Mesendoderm (in vitro differentiated cells): ENCODE results near the gene CCBE1.

Experiments used
- DNase-seq: peaks from one replicate; pipeline ENCODE4 v3.0.0; 2013
- H2AK5ac ChIP-seq: 2 replicates; pipeline ENCODE4 v1.6.1; 2013; ENCODE audit warnings: low read length, inconsistent platforms
- H2BK120ac ChIP-seq: 2 replicates; pipeline ENCODE4 v1.6.1; 2013; ENCODE audit warnings: low read depth, mild to moderate bottlenecking, low read length, moderate library complexity, mixed read lengths
- H2BK15ac ChIP-seq: replicated peaks from 2 replicates; pipeline ENCODE4 v1.6.1; 2013; ENCODE audit warnings: low read depth, mild to moderate bottlenecking, moderate library complexity
- H2BK5ac ChIP-seq: 2 replicates; pipeline ENCODE4 v1.6.1; 2013; ENCODE audit warnings: low read length, inconsistent platforms
- H3K18ac ChIP-seq: 2 replicates; pipeline ENCODE4 v1.6.1; 2013; ENCODE audit warnings: mild to moderate bottlenecking, low read length, mixed read lengths
- H3K23ac ChIP-seq: one replicate; pipeline ENCODE4 v1.6.1; 2013; ENCODE audit warnings: low read length
- H3K27ac ChIP-seq: 2 replicates; pipeline ENCODE4 v1.5.1; 2013; ENCODE audit warnings: low read depth, mild to moderate bottlenecking, inconsistent platforms, low read length, moderate library complexity
- H3K27me3 ChIP-seq: 2 replicates; pipeline ENCODE4 v1.6.1; 2013; ENCODE audit warnings: low read length, control low read depth, mild to moderate bottlenecking, inconsistent platforms; ENCODE audit not compliant: insufficient read depth, poor library complexity
- H3K36me3 ChIP-seq: 2 replicates; pipeline ENCODE4 v1.6.1; 2013; ENCODE audit warnings: low read length, inconsistent platforms; ENCODE audit not compliant: control insufficient read depth, insufficient read depth
- H3K4ac ChIP-seq: one replicate; pipeline ENCODE4 v1.6.1; 2013; ENCODE audit warnings: low read depth, mild to moderate bottlenecking, low read length, moderate library complexity
- H3K4me1 ChIP-seq: 2 replicates; pipeline ENCODE4 v1.6.1; 2013; ENCODE audit warnings: low read depth, low read length, inconsistent platforms; ENCODE audit not compliant: control insufficient read depth
- H3K4me2 ChIP-seq: 2 replicates; pipeline ENCODE4 v1.6.1; 2013; ENCODE audit warnings: low read length
- H3K4me3 ChIP-seq: 2 replicates; pipeline ENCODE4 v1.5.1; 2013; ENCODE audit warnings: mild to moderate bottlenecking, low read length
- H3K56ac ChIP-seq: one replicate; pipeline ENCODE4 v1.6.1; 2013; ENCODE audit warnings: low read length
- H3K79me1 ChIP-seq: 2 replicates; pipeline ENCODE4 v1.6.1; 2013; ENCODE audit warnings: low read length, inconsistent platforms
- H3K79me2 ChIP-seq: 2 replicates; pipeline ENCODE4 v1.6.1; 2013; ENCODE audit warnings: mild to moderate bottlenecking, low read length; ENCODE audit not compliant: control insufficient read depth, insufficient read depth
- H3K9ac ChIP-seq: 2 replicates; pipeline ENCODE4 v1.6.1; 2013; ENCODE audit warnings: low read length, inconsistent platforms
- H4K5ac ChIP-seq: one replicate; pipeline ENCODE4 v1.6.1; 2013; ENCODE audit warnings: low read length
- H4K8ac ChIP-seq: one replicate; pipeline ENCODE4 v1.6.1; 2013; ENCODE audit warnings: low read depth, mild to moderate bottlenecking, control low read depth, low read length, moderate library complexity
- WGBS: extraction: QIAGEN DNeasy Blood & Tissue Kit; methylation state at CpG from one replicate; pipeline ENCODE4 v1.1.7; 2013; ENCODE audit warnings: low lambda C conversion rate, missing lambda C conversion rate; ENCODE audit not compliant: insufficient coverage; ENCODE audit errors: extremely low coverage; 5-methylcytosine and 5-hydroxymethylcytosine counted together

The CCBE1 gene

GRCh38 chr18:59597049-59597448 is 100.2 kb downstream of the CCBE1 start:
- no peak overlapping the region for H3K4me2 ChIP-seq
- no CpG with 5 or more reads among the region's 3 CpGs for WGBS

GRCh38 chr18:59593291-59593717 is 103.9 kb downstream of the CCBE1 start:
- no peak overlapping the region for H3K56ac ChIP-seq
- no peaks in the 10 kb centered on the region for H3K79me1 ChIP-seq
- H3K4ac ChIP-seq: no peak overlapping the region
- no peaks in the 10 kb centered on the region for H3K27me3 ChIP-seq
- H4K8ac ChIP-seq: no peak overlapping the region
- H3K36me3 ChIP-seq: no peaks in the 10 kb centered on the region
- no peaks in the 10 kb centered on the region for H3K4me1 ChIP-seq
- H3K4me3 ChIP-seq: no peak overlapping the region
- H2BK5ac ChIP-seq: no peak overlapping the region
- H2BK120ac ChIP-seq: no peak overlapping the region
- H3K79me2 ChIP-seq: no peaks in the 10 kb centered on the region
- no peak overlapping the region for H3K23ac ChIP-seq
- no peak overlapping the region for H3K4me2 ChIP-seq
- no peak overlapping the region for H3K18ac ChIP-seq
- H4K5ac ChIP-seq: no peak overlapping the region
- no peak overlapping the region for H3K9ac ChIP-seq
- no peak overlapping the region for H2AK5ac ChIP-seq
- H3K27ac ChIP-seq: no peak overlapping the region
- H2BK15ac ChIP-seq: no peak overlapping the region
- DNase-seq: no peak

More at GRCh38 chr18:59597049-59597448, 100.2 kb downstream of the CCBE1 start:
- Histone ChIP-seq H3K27me3 (no peaks in the 10 kb centered on the region), H3K79me2 (no peaks in the 10 kb centered on the region), H2BK15ac (no peak overlapping the region), H3K4me3 (no peak overlapping the region), H2BK5ac (no peak overlapping the region), H3K4me1 (no peaks in the 10 kb centered on the region), H3K56ac (no peak overlapping the region), H3K4ac (no peak overlapping the region), H3K23ac (no peak overlapping the region), H4K8ac (no peak overlapping the region), H3K79me1 (no peaks in the 10 kb centered on the region), H2BK120ac (no peak overlapping the region), H3K36me3 (no peaks in the 10 kb centered on the region), H3K27ac (no peak overlapping the region), H3K9ac (no peak overlapping the region), H2AK5ac (no peak overlapping the region), H4K5ac (no peak overlapping the region), H3K18ac (no peak overlapping the region)
- no peak for DNase-seq

GRCh38 chr18:59592624-59593023 is 104.6 kb downstream of the CCBE1 start:
- no peaks in the 10 kb centered on the region for H3K27me3 ChIP-seq

GRCh38 chr18:59582395-59582794 is 114.8 kb downstream of the CCBE1 start:
- Histone ChIP-seq H3K56ac (no peak overlapping the region), H3K23ac (no peak overlapping the region), H3K36me3 (no peaks in the 10 kb centered on the region), H3K9ac (no peak overlapping the region), H4K5ac (no peak overlapping the region), H2BK15ac (no peak overlapping the region), H3K4me2 (no peak overlapping the region), H3K79me2 (no peaks in the 10 kb centered on the region), H3K79me1 (no peaks in the 10 kb centered on the region), H4K8ac (no peak overlapping the region), H3K18ac (no peak overlapping the region), H2BK5ac (no peak overlapping the region), H3K27me3 (no peaks in the 10 kb centered on the region), H3K4me3 (no peak overlapping the region), H2AK5ac (no peak overlapping the region), H3K4ac (no peak overlapping the region), H2BK120ac (no peak overlapping the region), H3K4me1 (no peaks in the 10 kb centered on the region), H3K27ac (no peak overlapping the region)
- WGBS: no CpG with 5 or more reads among the region's 1 CpG
- no peak for DNase-seq

More at GRCh38 chr18:59592624-59593023, 104.6 kb downstream of the CCBE1 start:
- Histone ChIP-seq H3K9ac (no peak overlapping the region), H3K23ac (no peak overlapping the region), H2AK5ac (no peak overlapping the region), H4K8ac (no peak overlapping the region), H3K4me1 (no peaks in the 10 kb centered on the region), H3K79me2 (no peaks in the 10 kb centered on the region), H3K4me3 (no peak overlapping the region), H4K5ac (no peak overlapping the region), H3K27ac (no peak overlapping the region), H2BK5ac (no peak overlapping the region), H3K4ac (no peak overlapping the region), H2BK120ac (no peak overlapping the region), H3K4me2 (no peak overlapping the region), H3K36me3 (no peaks in the 10 kb centered on the region), H2BK15ac (no peak overlapping the region), H3K79me1 (no peaks in the 10 kb centered on the region), H3K56ac (no peak overlapping the region), H3K18ac (no peak overlapping the region)
- 100% methylated on average over 1 of the region's 3 CpGs for WGBS
- DNase-seq: no peak

GRCh38 chr18:59579509-59579908 is 117.7 kb downstream of the CCBE1 start:
- Histone ChIP-seq H3K18ac (no peak overlapping the region), H3K4ac (no peak overlapping the region), H3K4me1 (no peaks in the 10 kb centered on the region), H4K8ac (no peak overlapping the region), H3K27me3 (no peaks in the 10 kb centered on the region), H3K79me1 (no peaks in the 10 kb centered on the region), H3K36me3 (no peaks in the 10 kb centered on the region), H3K9ac (no peak overlapping the region), H2BK15ac (no peak overlapping the region), H3K4me2 (no peak overlapping the region), H2BK5ac (no peak overlapping the region), H4K5ac (no peak overlapping the region), H2BK120ac (no peak overlapping the region), H3K79me2 (no peaks in the 10 kb centered on the region), H3K23ac (no peak overlapping the region), H3K4me3 (no peak overlapping the region), H3K56ac (no peak overlapping the region), H3K27ac (no peak overlapping the region), H2AK5ac (no peak overlapping the region)
- DNase-seq: no peak
- no CpG with 5 or more reads among the region's 7 CpGs for WGBS

- no peak overlapping the region for H3K23ac ChIP-seq
- H3K27ac ChIP-seq: no peak overlapping the region
- H3K36me3 ChIP-seq: no peaks in the 10 kb centered on the region
- no peaks in the 10 kb centered on the region for H3K79me2 ChIP-seq
- no peak overlapping the region for H3K18ac ChIP-seq
- no peak overlapping the region for H4K5ac ChIP-seq
- H2BK120ac ChIP-seq: no peak overlapping the region
- H3K27me3 ChIP-seq: no peaks in the 10 kb centered on the region
- H3K4me3 ChIP-seq: no peak overlapping the region
- no peak overlapping the region for H3K56ac ChIP-seq
- no peaks in the 10 kb centered on the region for H3K79me1 ChIP-seq
- H3K9ac ChIP-seq: no peak overlapping the region
- no peak overlapping the region for H3K4ac ChIP-seq
- H4K8ac ChIP-seq: no peak overlapping the region
- no peaks in the 10 kb centered on the region for H3K4me1 ChIP-seq
- no peak overlapping the region for H2AK5ac ChIP-seq
- H3K4me2 ChIP-seq: no peak overlapping the region
- no peak overlapping the region for H2BK15ac ChIP-seq
- H2BK5ac ChIP-seq: no peak overlapping the region
- DNase-seq: no peak
- WGBS: no CpG with 5 or more reads among the region's 1 CpG
Measured at GRCh38 chr18:59577386-59577655, 119.9 kb downstream of the CCBE1 start.
